ENCODE measurements around the gene ICA1.
"Not testable (repeated sequence)": the region's sequence is repeated elsewhere in the genome, so short reads cannot be mapped to it uniquely, and the experiment has no call there.

The ICA1 gene

DNA sequence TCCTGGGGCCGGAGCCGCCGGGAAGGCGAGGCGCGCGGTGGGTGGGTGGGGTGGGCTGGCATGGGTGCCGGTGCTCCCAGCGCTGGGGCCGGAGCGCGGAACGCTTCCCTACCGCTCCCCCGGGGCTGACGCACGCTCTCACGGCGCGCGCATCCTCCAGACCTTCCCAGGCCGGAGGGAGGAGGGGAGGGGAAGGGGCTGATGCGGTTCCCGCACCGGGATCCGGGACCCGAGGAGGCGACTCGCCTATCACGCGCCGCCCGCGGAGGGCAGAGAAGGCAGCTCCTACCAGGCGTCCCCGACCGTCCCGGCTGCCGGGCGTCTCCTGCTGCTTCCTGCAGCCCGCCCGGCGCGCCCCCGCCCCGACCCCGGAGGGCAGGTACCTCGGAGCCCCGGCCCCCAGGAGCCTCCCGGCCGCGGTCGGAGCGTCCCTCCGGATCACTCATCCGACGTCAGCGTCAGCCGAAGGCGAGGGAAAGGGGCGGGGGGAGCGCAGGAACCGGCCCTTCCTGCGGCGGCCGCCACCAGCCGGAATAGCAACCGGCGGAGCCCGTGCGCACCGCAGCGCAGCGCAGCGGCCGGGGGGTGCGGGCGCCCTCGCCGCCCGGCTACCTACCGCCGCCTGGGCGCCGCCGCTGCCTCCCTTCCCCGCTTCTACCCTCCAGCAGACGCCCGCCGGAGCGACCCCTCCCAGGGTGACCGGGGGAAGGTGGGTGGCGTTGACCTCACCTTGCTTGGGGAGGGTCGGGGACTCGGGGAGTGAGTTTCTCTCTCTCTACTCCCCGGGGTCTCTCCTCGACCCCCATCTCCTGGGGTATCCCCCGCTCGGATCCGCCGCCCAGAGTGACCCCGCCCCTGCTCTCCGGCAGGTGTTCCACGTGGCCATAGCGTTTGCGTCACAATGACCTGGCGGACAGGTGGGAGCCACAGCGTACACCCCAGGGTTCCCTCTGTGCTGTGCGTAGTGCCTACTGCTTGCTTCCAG is at the start of gene ICA1:
ICA1 (minus strand) TSS at position 457 of the 985 bp plus-strand sequence. CDS start 26,241 bp downstream, outside the sequence.
- no peak for DNase-seq (ENCODE audit: low read depth)

GRCh38 chr7:8310876-8311275 is 48.9 kb upstream of the ICA1 start:
- no peak for DNase-seq (ENCODE audit: low read depth)

DNA sequence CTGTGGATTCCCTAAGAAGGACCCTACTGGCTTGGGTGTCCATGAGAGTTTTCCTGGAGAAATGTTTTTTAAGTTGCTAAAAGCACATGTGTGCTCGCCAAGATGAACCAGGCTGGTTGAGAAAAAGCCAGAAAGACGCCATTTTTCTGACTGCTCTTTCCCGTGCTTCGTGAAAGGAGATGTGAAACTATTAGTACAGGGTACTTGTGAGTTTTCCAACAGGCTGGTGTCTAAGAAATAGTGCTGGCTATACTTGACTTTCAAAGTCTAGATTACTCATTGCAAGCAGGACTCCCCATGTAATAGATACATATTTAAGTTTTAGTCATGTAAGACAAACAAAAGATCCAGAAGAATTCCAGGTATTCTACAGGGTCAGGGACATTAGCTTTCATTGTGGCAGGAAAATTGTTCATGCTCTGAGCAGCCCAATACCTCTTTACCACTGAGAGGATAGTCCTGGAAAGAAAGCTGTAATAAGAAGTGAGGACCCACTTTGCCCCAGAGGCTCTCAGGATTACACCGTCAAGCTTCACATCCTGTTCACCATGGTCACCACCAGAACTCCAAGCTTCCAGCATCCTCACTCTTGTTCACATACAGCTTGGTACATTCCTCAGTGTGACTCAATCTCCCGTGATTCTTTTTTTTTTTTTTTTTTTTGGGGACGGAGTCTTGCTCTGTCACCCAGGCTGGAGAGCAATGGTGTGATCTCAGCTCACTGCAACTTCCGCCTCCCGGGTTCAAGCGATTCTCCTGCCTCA is 43.8 kb upstream of the ICA1 start:
- no peak for DNase-seq (ENCODE audit: low read depth)

- no peak for DNase-seq (ENCODE audit: low read depth)
Observed at GRCh38 chr7:8305104-8305503, 43.1 kb upstream of the ICA1 start.

- no peak for DNase-seq (ENCODE audit: low read depth)
Observed at GRCh38 chr7:8303904-8304528, 42.0 kb upstream of the ICA1 start.

DNA sequence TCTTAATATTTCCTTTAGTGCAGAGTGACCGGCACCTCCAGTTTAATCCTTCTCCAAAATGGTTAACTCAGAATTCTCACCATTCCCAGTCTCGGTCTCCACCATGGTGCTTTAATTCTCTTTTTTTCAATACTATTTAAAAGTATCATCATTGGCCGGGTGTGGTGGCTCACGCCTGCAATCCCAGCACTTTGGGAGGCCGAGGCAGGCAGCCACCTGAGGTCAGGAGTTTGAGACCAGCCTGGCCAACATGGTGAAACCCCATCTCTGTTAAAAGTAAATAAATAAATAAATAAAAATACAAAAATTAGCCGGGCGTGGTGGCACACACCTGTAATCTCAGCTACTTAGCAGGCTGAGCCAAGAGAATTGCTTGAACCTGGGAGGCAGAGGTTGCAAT is 35.1 kb upstream of the ICA1 start:
- DNase-seq (ENCODE audit: low read depth): not testable (repeated sequence)

DNA sequence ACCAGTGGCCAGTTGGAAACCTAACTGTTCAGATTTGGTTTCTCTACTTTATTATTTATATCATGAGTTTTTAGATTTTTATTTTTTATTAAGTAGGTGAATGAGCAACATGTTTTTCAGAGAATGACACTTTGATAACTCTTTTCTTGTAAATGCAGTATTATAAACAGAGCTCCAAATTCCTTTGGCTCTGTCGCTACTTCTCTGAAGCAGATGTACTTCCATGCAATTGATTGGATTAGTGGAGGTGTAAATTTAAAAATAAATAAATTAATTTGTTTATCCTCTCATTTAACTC is 34.3 kb upstream of the ICA1 start:
- no peak for DNase-seq (ENCODE audit: low read depth)

GRCh38 chr7:8295638-8296361 is 33.8 kb upstream of the ICA1 start:
- no peak for DNase-seq (ENCODE audit: low read depth)

- no peak for DNase-seq (ENCODE audit: low read depth)
Observed at GRCh38 chr7:8291397-8292141, 29.6 kb upstream of the ICA1 start.

GRCh38 chr7:8290645-8291308 is 28.8 kb upstream of the ICA1 start:
- no peak for DNase-seq (ENCODE audit: low read depth)

- no peak for DNase-seq (ENCODE audit: low read depth)
Observed at GRCh38 chr7:8286118-8286517, 24.2 kb upstream of the ICA1 start.

DNA sequence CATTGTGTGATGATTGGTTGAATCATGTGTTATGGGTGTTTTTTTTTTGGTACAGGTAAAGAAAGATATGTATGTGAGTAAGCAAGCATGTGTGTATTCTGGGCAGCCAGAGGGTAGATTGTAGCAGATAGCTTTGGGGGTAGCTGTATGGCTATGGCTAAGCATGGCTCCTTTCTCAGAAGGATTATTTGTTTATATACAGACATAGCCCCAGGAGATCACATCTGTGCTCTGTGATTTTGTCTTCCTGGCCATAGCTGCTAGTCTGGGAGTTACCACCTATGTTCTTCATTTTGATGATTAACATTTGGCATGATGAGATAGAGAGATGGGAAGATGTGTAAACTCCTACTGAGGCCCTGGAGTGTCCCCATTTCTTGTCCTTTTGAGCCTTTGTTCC is 23.2 kb upstream of the ICA1 start:
- DNase-seq (ENCODE audit: low read depth): no peak

- no peak for DNase-seq (ENCODE audit: low read depth)
Observed at GRCh38 chr7:8284606-8285005, 22.6 kb upstream of the ICA1 start.

- no peak for DNase-seq (ENCODE audit: low read depth)
Observed at GRCh38 chr7:8283968-8284367, 22.0 kb upstream of the ICA1 start.

GRCh38 chr7:8282871-8283270 is 20.9 kb upstream of the ICA1 start:
- no peak for DNase-seq (ENCODE audit: low read depth)

GRCh38 chr7:8282162-8282561 is 20.2 kb upstream of the ICA1 start:
- no peak for DNase-seq (ENCODE audit: low read depth)

DNA sequence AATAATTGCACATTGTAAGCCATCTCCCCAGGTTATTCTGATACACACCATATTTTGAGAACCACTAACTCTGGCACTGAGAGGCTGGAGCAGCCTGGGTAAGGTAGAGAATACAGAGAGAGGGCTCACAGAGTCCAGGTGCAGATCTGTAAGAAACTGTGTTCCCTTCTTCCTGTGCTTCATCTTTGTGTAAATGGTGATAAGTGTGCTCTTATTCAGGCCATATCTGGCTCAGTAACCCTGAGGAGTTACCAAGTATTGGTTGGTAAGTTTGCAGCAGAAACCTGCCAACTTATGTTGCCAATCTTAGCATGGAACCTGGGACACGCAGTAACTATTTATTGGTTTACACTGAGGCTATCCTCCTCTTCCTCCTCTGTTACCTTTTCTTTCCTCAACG is 16.2 kb upstream of the ICA1 start:
- no peak for DNase-seq (ENCODE audit: low read depth)

GRCh38 chr7:8277394-8277982 is 15.5 kb upstream of the ICA1 start:
- DNase-seq (ENCODE audit: low read depth): no peak

DNA sequence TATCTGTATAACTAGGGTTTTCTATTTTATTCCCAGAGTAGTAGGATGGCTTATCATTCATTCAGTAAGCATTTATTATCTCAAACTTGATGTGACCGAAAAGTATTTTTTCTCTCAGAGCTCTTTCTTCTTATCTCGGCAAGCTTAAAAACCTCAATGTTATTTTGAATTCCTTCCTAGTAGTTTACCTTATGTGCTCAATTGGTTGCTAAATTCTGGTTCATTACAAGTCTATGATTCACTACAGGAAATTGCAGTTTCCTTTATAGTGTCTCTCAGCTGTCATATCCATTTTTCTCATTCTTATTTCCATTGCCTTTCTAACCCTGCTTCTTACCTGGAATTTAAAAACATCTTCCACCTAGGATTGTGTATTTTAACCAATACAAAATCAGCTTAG is 12.6 kb upstream of the ICA1 start:
- DNase-seq (ENCODE audit: low read depth): no peak

- no peak for DNase-seq (ENCODE audit: low read depth)
Observed at GRCh38 chr7:8271960-8272359, 10.0 kb upstream of the ICA1 start.
